WTC11 (cell line): ENCODE results near the gene AKAP6. TPM values are rescaled to one million over a fixed set of nuclear protein-coding genes. Genes with fewer than 3 reads are reported as not detected.

Experiments used
- ATAC-seq: fragments of 200-7000 bp; cut with Tn5 transposase; 2 replicates; pipeline ENCODE4 v1.10.0; 2021; ENCODE audit warnings: mild to moderate bottlenecking, moderate library complexity
- CTCF ChIA-PET: fragments of 300-600 bp; sonication (Branson Sonifier 250); formaldehyde crosslinking; loops from one replicate; lab custom pipeline; 2021; ENCODE audit warnings: antibody characterized with exemption; lab: Charles Lee
- POLR2A ChIA-PET: fragments of 350-600 bp; sonication (Branson Sonifier 250); formaldehyde crosslinking; loops from one replicate; lab custom pipeline; 2021; ENCODE audit warnings: antibody characterized with exemption; lab: Charles Lee
- DNase-seq: peaks from one replicate; pipeline ENCODE4 v3.0.0; 2021; ENCODE audit warnings: low spot score
- H3K27ac Mint-ChIP-seq: 2 replicates; pipeline ENCODE4 v1.8.0; 2021; ENCODE audit warnings: mixed read lengths
- H3K27me3 Mint-ChIP-seq: 2 replicates; pipeline ENCODE4 v1.8.0; 2021; ENCODE audit warnings: low read depth, mild to moderate bottlenecking, moderate library complexity, mixed read lengths
- H3K36me3 Mint-ChIP-seq: 2 replicates; pipeline ENCODE4 v1.8.0; 2021; ENCODE audit warnings: mixed read lengths
- H3K4me1 Mint-ChIP-seq: 2 replicates; pipeline ENCODE4 v1.8.0; 2022; ENCODE audit warnings: mixed read lengths
- H3K4me3 Mint-ChIP-seq: 2 replicates; pipeline ENCODE4 v1.8.0; 2021; ENCODE audit warnings: mild to moderate bottlenecking, moderate library complexity, mixed read lengths
- H3K9me3 Mint-ChIP-seq: 2 replicates; pipeline ENCODE4 v1.8.0; 2021; ENCODE audit warnings: mixed read lengths
- ATF1 ChIP-seq: sonication (generic); formaldehyde crosslinking; IDR thresholded peaks from 2 replicates; pipeline ENCODE4 v1.8.1; 2023; ENCODE audit warnings: mild to moderate bottlenecking, moderate library complexity, missing genetic modification reagents
- E2F4 ChIP-seq: sonication (generic); formaldehyde crosslinking; IDR thresholded peaks from 2 replicates; pipeline ENCODE4 v1.8.1; 2022; ENCODE audit warnings: low read depth, mild to moderate bottlenecking, moderate library complexity, missing genetic modification reagents, borderline replicate concordance
- EMX1 ChIP-seq: fragments of 250-450 bp; sonication (Bioruptor Pico); IDR thresholded peaks from 2 replicates; pipeline ENCODE4 v1.8.0; 2021; ENCODE audit warnings: mild to moderate bottlenecking
- KAT7 ChIP-seq: sonication (generic); formaldehyde crosslinking; IDR thresholded peaks from 2 replicates; pipeline ENCODE4 v1.8.1; 2023; ENCODE audit warnings: missing genetic modification reagents, mild to moderate bottlenecking, borderline replicate concordance
- NFATC4 ChIP-seq: fragments of 250-450 bp; sonication (Bioruptor Pico); IDR thresholded peaks from 2 replicates; pipeline ENCODE4 v1.9.0; 2021; ENCODE audit warnings: mild to moderate bottlenecking
- NFE2L1 ChIP-seq: sonication (generic); formaldehyde crosslinking; IDR thresholded peaks from 2 replicates; pipeline ENCODE4 v1.8.1; 2023; ENCODE audit warnings: missing genetic modification reagents
- NR3C1 ChIP-seq: sonication (generic); formaldehyde crosslinking; conservative IDR thresholded peaks from 2 replicates; pipeline ENCODE4 v1.8.1; 2023; ENCODE audit warnings: low read depth, mild to moderate bottlenecking, missing genetic modification reagents
- SMAD3 ChIP-seq: sonication (generic); formaldehyde crosslinking; IDR thresholded peaks from 2 replicates; pipeline ENCODE4 v1.8.0; 2022; ENCODE audit warnings: missing genetic modification reagents, mild to moderate bottlenecking, borderline replicate concordance
- STAT6 ChIP-seq: sonication (generic); formaldehyde crosslinking; conservative IDR thresholded peaks from 2 replicates; pipeline ENCODE4 v1.8.1; 2023; ENCODE audit warnings: mild to moderate bottlenecking, low read depth, missing genetic modification reagents, moderate library complexity
- TEAD4 ChIP-seq: sonication (generic); formaldehyde crosslinking; IDR thresholded peaks from 2 replicates; pipeline ENCODE4 v1.8.0; 2022; ENCODE audit warnings: mild to moderate bottlenecking, missing genetic modification reagents
- ZNF121 ChIP-seq: sonication (generic); formaldehyde crosslinking; IDR thresholded peaks from 2 replicates; pipeline ENCODE4 v1.8.0; 2023; ENCODE audit warnings: missing genetic modification reagents
- ZNF232 ChIP-seq: sonication (generic); formaldehyde crosslinking; IDR thresholded peaks from 2 replicates; pipeline ENCODE4 v1.8.0; 2022; ENCODE audit warnings: mild to moderate bottlenecking, missing genetic modification reagents
- ZNF416 ChIP-seq: fragments of 250-450 bp; sonication (Bioruptor Pico); IDR thresholded peaks from 2 replicates; pipeline ENCODE4 v1.9.0; 2021; ENCODE audit warnings: mild to moderate bottlenecking, inconsistent platforms
- total RNA-seq: library from RNA; stranded (reverse); gene quantifications from 3 replicates; pipeline ENCODE4 v1.2.3, GENCODE V29; 2021
- TF ChIP-seq, protein P1 (sequence below): sonication (generic); formaldehyde crosslinking; IDR thresholded peaks from 2 replicates; pipeline ENCODE4 v1.8.0; 2023; ENCODE audit warnings: missing genetic modification reagents
- TF ChIP-seq, protein P2 (sequence below): sonication (generic); formaldehyde crosslinking; IDR thresholded peaks from 2 replicates; pipeline ENCODE4 v1.8.1; 2023; ENCODE audit warnings: mild to moderate bottlenecking, missing genetic modification reagents, moderate library complexity
- TF ChIP-seq, protein P3 (sequence below): sonication (generic); formaldehyde crosslinking; IDR thresholded peaks from 2 replicates; pipeline ENCODE4 v1.8.1; 2022; ENCODE audit warnings: mild to moderate bottlenecking, moderate library complexity, missing genetic modification reagents

The AKAP6 gene
- total RNA-seq, 1 experiment from 2014 or later, result 0.63 TPM

- POLR2A ChIA-PET, result interaction anchor here (0.6 kb wide), 1 partner anchor 303 kb away, joined by 5 read pairs; no protein-coding TSS in a partner anchor
- no peak for ATAC-seq
Measured at GRCh38 chr14:32417956-32418552, 89.0 kb downstream of the AKAP6 start.

DNA sequence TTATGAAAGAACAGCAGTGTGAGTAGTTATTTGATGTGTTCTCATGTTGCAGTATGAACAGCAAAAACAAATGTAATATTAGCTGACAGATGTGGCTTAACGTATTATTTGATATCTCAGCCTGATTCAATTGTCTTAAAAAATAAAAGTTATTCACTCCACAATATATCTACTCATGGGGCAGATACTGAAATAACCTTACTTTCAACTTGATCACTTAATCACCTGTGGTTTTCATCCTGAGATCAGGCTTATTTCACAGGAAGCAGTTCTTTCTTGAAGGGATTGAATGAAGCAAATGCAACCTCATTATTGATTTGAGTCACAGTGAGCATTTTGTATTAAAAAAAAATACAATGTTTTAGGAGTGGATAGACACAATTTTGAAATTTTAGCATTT, 90.3 kb downstream of the AKAP6 start:
- DNase-seq (no peak), ATAC-seq (no peak)
- no peak for TF ChIP-seq STAT6 (CRISPR knock-in tag)
- ChIA-PET CTCF (no interaction called here), POLR2A (no interaction called here)
- H3K9me3 Mint-ChIP-seq, result peaks cover 32% of the 10 kb centered on the region
- peaks cover 13% of the 10 kb centered on the region for H3K36me3 Mint-ChIP-seq
- H3K4me3 Mint-ChIP-seq, result no peak overlapping the region
- no peaks in the 10 kb centered on the region for H3K27me3 Mint-ChIP-seq
- H3K27ac Mint-ChIP-seq, result no peak overlapping the region
- H3K4me1 Mint-ChIP-seq, result peaks cover 3% of the 10 kb centered on the region; the same call in 1 of the 2 replicates

More at GRCh38 chr14:32417956-32418552, 89.0 kb downstream of the AKAP6 start:
- no peak overlapping the region for H3K27ac Mint-ChIP-seq
- no peak for TF ChIP-seq ZNF121
- peaks cover 11% of the 10 kb centered on the region for H3K4me1 Mint-ChIP-seq
- peaks cover 26% of the 10 kb centered on the region for H3K9me3 Mint-ChIP-seq
- DNase-seq, result no peak
- H3K4me3 Mint-ChIP-seq, result no peak overlapping the region
- H3K36me3 Mint-ChIP-seq, result peaks cover 13% of the 10 kb centered on the region
- no peaks in the 10 kb centered on the region for H3K27me3 Mint-ChIP-seq
- CTCF ChIA-PET, result no interaction called here

- peaks cover 41% of the 10 kb centered on the region for H3K9me3 Mint-ChIP-seq
- H3K4me1 Mint-ChIP-seq, result peaks cover 4% of the 10 kb centered on the region
- CTCF ChIA-PET, result no interaction called here
- DNase-seq (no peak), ATAC-seq (no peak)
- H3K27me3 Mint-ChIP-seq, result no peaks in the 10 kb centered on the region
- POLR2A ChIA-PET, result no interaction called here
- H3K36me3 Mint-ChIP-seq, result peaks cover 13% of the 10 kb centered on the region
- TF ChIP-seq SMAD3 (no peak), ATF1 (CRISPR knock-in tag) (no peak), NR3C1 (CRISPR knock-in tag) (no peak), E2F4 (CRISPR knock-in tag) (no peak), ZNF416 (no peak), ZNF121 (no peak), KAT7 (CRISPR knock-in tag) (no peak), NFE2L1 (no peak), TEAD4 (CRISPR knock-in tag) (no peak), EMX1 (CRISPR knock-in tag) (no peak), ZNF232 (no peak), NFATC4 (CRISPR knock-in tag) (no peak)
- TF ChIP-seq, protein P1, sequence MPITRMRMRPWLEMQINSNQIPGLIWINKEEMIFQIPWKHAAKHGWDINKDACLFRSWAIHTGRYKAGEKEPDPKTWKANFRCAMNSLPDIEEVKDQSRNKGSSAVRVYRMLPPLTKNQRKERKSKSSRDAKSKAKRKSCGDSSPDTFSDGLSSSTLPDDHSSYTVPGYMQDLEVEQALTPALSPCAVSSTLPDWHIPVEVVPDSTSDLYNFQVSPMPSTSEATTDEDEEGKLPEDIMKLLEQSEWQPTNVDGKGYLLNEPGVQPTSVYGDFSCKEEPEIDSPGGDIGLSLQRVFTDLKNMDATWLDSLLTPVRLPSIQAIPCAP (CRISPR knock-in tag), result no peak
- TF ChIP-seq, protein P2, sequence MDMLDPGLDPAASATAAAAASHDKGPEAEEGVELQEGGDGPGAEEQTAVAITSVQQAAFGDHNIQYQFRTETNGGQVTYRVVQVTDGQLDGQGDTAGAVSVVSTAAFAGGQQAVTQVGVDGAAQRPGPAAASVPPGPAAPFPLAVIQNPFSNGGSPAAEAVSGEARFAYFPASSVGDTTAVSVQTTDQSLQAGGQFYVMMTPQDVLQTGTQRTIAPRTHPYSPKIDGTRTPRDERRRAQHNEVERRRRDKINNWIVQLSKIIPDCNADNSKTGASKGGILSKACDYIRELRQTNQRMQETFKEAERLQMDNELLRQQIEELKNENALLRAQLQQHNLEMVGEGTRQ (CRISPR knock-in tag), result no peak
- TF ChIP-seq, protein P3, sequence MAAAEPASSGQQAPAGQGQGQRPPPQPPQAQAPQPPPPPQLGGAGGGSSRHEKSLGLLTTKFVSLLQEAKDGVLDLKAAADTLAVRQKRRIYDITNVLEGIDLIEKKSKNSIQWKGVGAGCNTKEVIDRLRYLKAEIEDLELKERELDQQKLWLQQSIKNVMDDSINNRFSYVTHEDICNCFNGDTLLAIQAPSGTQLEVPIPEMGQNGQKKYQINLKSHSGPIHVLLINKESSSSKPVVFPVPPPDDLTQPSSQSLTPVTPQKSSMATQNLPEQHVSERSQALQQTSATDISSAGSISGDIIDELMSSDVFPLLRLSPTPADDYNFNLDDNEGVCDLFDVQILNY, result no peak
- TF ChIP-seq, all 79 proteins: peak for 0
- H3K4me3 Mint-ChIP-seq, result no peak overlapping the region
- no peak overlapping the region for H3K27ac Mint-ChIP-seq
Measured at GRCh38 chr14:32421781-32422180, 92.7 kb downstream of the AKAP6 start.
